WTC11 (cell line): ENCODE measurements around the gene GPR63. TPM values are rescaled to one million over a fixed set of nuclear protein-coding genes. Genes with fewer than 3 reads are reported as not detected.

Experiments used
- ATAC-seq: fragments of 200-7000 bp; cut with Tn5 transposase; 2 replicates; pipeline ENCODE4 v1.10.0; 2021; ENCODE audit warnings: mild to moderate bottlenecking, moderate library complexity
- CTCF ChIA-PET: fragments of 300-600 bp; sonication (Branson Sonifier 250); formaldehyde crosslinking; loops from one replicate; lab custom pipeline; 2021; ENCODE audit warnings: antibody characterized with exemption; lab: Charles Lee
- POLR2A ChIA-PET: fragments of 350-600 bp; sonication (Branson Sonifier 250); formaldehyde crosslinking; loops from one replicate; lab custom pipeline; 2021; ENCODE audit warnings: antibody characterized with exemption; lab: Charles Lee
- DNase-seq: peaks from one replicate; pipeline ENCODE4 v3.0.0; 2021; ENCODE audit warnings: low spot score
- H3K27ac Mint-ChIP-seq: 2 replicates; pipeline ENCODE4 v1.8.0; 2021; ENCODE audit warnings: mixed read lengths
- H3K27me3 Mint-ChIP-seq: 2 replicates; pipeline ENCODE4 v1.8.0; 2021; ENCODE audit warnings: low read depth, mild to moderate bottlenecking, moderate library complexity, mixed read lengths
- H3K36me3 Mint-ChIP-seq: 2 replicates; pipeline ENCODE4 v1.8.0; 2021; ENCODE audit warnings: mixed read lengths
- H3K4me1 Mint-ChIP-seq: 2 replicates; pipeline ENCODE4 v1.8.0; 2022; ENCODE audit warnings: mixed read lengths
- H3K4me3 Mint-ChIP-seq: 2 replicates; pipeline ENCODE4 v1.8.0; 2021; ENCODE audit warnings: mild to moderate bottlenecking, moderate library complexity, mixed read lengths
- H3K9me3 Mint-ChIP-seq: 2 replicates; pipeline ENCODE4 v1.8.0; 2021; ENCODE audit warnings: mixed read lengths
- ATF6 ChIP-seq: sonication (generic); formaldehyde crosslinking; IDR thresholded peaks from 2 replicates; pipeline ENCODE4 v1.8.1; 2023; ENCODE audit warnings: mild to moderate bottlenecking, missing genetic modification reagents
- CDX4 ChIP-seq: fragments of 250-450 bp; sonication (Bioruptor Pico); IDR thresholded peaks from 2 replicates; pipeline ENCODE4 v1.9.0; 2021; ENCODE audit warnings: moderate library complexity, mild to moderate bottlenecking, inconsistent platforms, borderline replicate concordance
- CREB1 ChIP-seq: sonication (generic); formaldehyde crosslinking; IDR thresholded peaks from 2 replicates; pipeline ENCODE4 v1.8.0; 2023; ENCODE audit warnings: mild to moderate bottlenecking, missing genetic modification reagents
- E2F5 ChIP-seq: sonication (generic); formaldehyde crosslinking; IDR thresholded peaks from 2 replicates; pipeline ENCODE4 v1.8.1; 2022; ENCODE audit warnings: mild to moderate bottlenecking, moderate library complexity, missing genetic modification reagents
- ELF4 ChIP-seq: sonication (generic); formaldehyde crosslinking; IDR thresholded peaks from 2 replicates; pipeline ENCODE4 v1.8.1; 2022; ENCODE audit warnings: low read depth, mild to moderate bottlenecking, moderate library complexity, missing genetic modification reagents
- ERG ChIP-seq: fragments of 250-450 bp; sonication (Bioruptor Pico); IDR thresholded peaks from 2 replicates; pipeline ENCODE4 v1.8.0; 2021; ENCODE audit warnings: mild to moderate bottlenecking
- GRHL2 ChIP-seq: fragments of 250-450 bp; sonication (Bioruptor Pico); IDR thresholded peaks from 2 replicates; pipeline ENCODE4 v1.8.0; 2022; ENCODE audit warnings: mild to moderate bottlenecking, moderate library complexity; ENCODE audit not compliant: insufficient replicate concordance, severe bottlenecking
- HMGA2 ChIP-seq: fragments of 250-450 bp; sonication (Bioruptor Pico); IDR thresholded peaks from 2 replicates; pipeline ENCODE4 v1.4.0; 2021; ENCODE audit warnings: mild to moderate bottlenecking, moderate library complexity
- MAX ChIP-seq: sonication (generic); formaldehyde crosslinking; IDR thresholded peaks from 2 replicates; pipeline ENCODE4 v1.8.0; 2022; ENCODE audit warnings: mild to moderate bottlenecking, missing genetic modification reagents
- MLX ChIP-seq: sonication (generic); formaldehyde crosslinking; IDR thresholded peaks from 2 replicates; pipeline ENCODE4 v1.8.1; 2023; ENCODE audit warnings: mild to moderate bottlenecking, missing genetic modification reagents, moderate library complexity
- ZBTB21 ChIP-seq: sonication (generic); formaldehyde crosslinking; IDR thresholded peaks from 2 replicates; pipeline ENCODE4 v1.8.1; 2023; ENCODE audit warnings: mild to moderate bottlenecking, missing genetic modification reagents, borderline replicate concordance
- ZNF317 ChIP-seq: sonication (generic); formaldehyde crosslinking; IDR thresholded peaks from 2 replicates; pipeline ENCODE4 v1.8.1; 2023; ENCODE audit warnings: low read depth, mild to moderate bottlenecking, moderate library complexity, missing genetic modification reagents, borderline replicate concordance
- ZNF512 ChIP-seq: sonication (generic); formaldehyde crosslinking; IDR thresholded peaks from 2 replicates; pipeline ENCODE4 v1.8.1; 2022; ENCODE audit warnings: missing genetic modification reagents, borderline replicate concordance
- ZNF671 ChIP-seq: fragments of 250-450 bp; sonication (Bioruptor Pico); IDR thresholded peaks from 2 replicates; pipeline ENCODE4 v1.8.0; 2021; ENCODE audit warnings: mild to moderate bottlenecking
- total RNA-seq: library from RNA; stranded (reverse); gene quantifications from 3 replicates; pipeline ENCODE4 v1.2.3, GENCODE V29; 2021

The GPR63 gene
- total RNA-seq, 1 experiment from 2014 or later: 7.8 TPM

- TF ChIP-seq GRHL2 (CRISPR knock-in tag) (no peak), ZNF512 (no peak), CREB1 (CRISPR knock-in tag) (no peak)
- TF ChIP-seq, all 79 proteins: peak for 0
These were observed 3.2 kb downstream of the GPR63 start (continued) for GRCh38 chr6:96834070-96834469.

GRCh38 chr6:96832780-96833179 lies 4.5 kb downstream of the GPR63 start:
- DNase-seq: no peak
- peaks cover 3% of the 10 kb centered on the region for H3K27me3 Mint-ChIP-seq
- ATAC-seq: no peak
- ChIA-PET POLR2A (no interaction called here), CTCF (no interaction called here)
- TF ChIP-seq CREB1 (CRISPR knock-in tag): no peak
- H3K36me3 Mint-ChIP-seq: peaks cover 12% of the 10 kb centered on the region
- H3K4me1 Mint-ChIP-seq: peaks cover 32% of the 10 kb centered on the region
- H3K4me3 Mint-ChIP-seq: no peak overlapping the region
- H3K9me3 Mint-ChIP-seq: no peaks in the 10 kb centered on the region
- peak overlapping the region; percentile 19; the same call in 1 of the 2 replicates for H3K27ac Mint-ChIP-seq

- Mint-ChIP-seq H3K9me3 (no peaks in the 10 kb centered on the region), H3K27me3 (no peaks in the 10 kb centered on the region), H3K4me3 (no peak overlapping the region), H3K36me3 (peaks cover 14% of the 10 kb centered on the region), H3K27ac (no peak overlapping the region), H3K4me1 (no peaks in the 10 kb centered on the region)
- CTCF ChIA-PET: no interaction called here
- TF ChIP-seq ZNF671 (CRISPR knock-in tag) (no peak), CDX4 (no peak), ZNF317 (CRISPR knock-in tag) (no peak), HMGA2 (no peak), ATF6 (CRISPR knock-in tag) (no peak), MLX (CRISPR knock-in tag) (no peak), ZBTB21 (no peak), ZNF512 (no peak), GRHL2 (CRISPR knock-in tag) (no peak), E2F5 (CRISPR knock-in tag) (no peak), ERG (no peak), MAX (no peak), ELF4 (CRISPR knock-in tag) (no peak)
- no peak for ATAC-seq
- POLR2A ChIA-PET: no interaction called here
- no peak for DNase-seq
These were observed 10.4 kb downstream of the GPR63 start for GRCh38 chr6:96826865-96827264.
